Right lobe of liver (tissue), 4 donors: ENCODE data around the gene SH3PXD2A.

ENCODE experiments used
- CTCF ChIP-seq, 4 donors: fragments of 200-600 bp in 3 of 4; fragments of 450-650 bp in 1 of 4; IDR thresholded peaks; one replicate each; pipeline versions ENCODE4 v1.5.1 to v1.8.0; 2016 to 2022; ENCODE audit warnings: antibody characterized with exemption in 4 of 4, mild to moderate bottlenecking in 2 of 4
- POLR2A ChIP-seq: fragments of 450-650 bp; IDR thresholded peaks from one replicate; pipeline ENCODE4 v1.6.1; 2017; ENCODE audit warnings: antibody characterized with exemption, mild to moderate bottlenecking
- donor health status: DM: no; HTN: no; CAD: no.
- donor health status: DM: no; HTN: no; CAD: no.
- donor health status: DM: no; HTN: yes; CAD: no.

GRCh38 chr10:103852856-103853255 is 2.5 kb downstream of the SH3PXD2A start:
- TF ChIP-seq CTCF (IDR thresholded peaks at IDR 0.05) (no peak), POLR2A (no peak)
